ES-I3 (cell line): ENCODE data around the gene MC5R.
A peak's percentile ranks its signal among the peaks of the same experiment; 100 is the strongest.
"Not testable (repeated sequence)": the region's sequence is repeated elsewhere in the genome, so short reads cannot be mapped to it uniquely, and the experiment has no call there.

Experiments
- H3K36me3 ChIP-seq: 2 replicates; pipeline ENCODE4 v1.6.1; 2013; ENCODE audit warnings: mild to moderate bottlenecking, low read length, control low read depth, moderate library complexity; ENCODE audit not compliant: insufficient read depth
- H3K4me1 ChIP-seq: 2 replicates; pipeline ENCODE4 v1.6.1; 2013; ENCODE audit warnings: mild to moderate bottlenecking, control low read depth, low read length; ENCODE audit not compliant: insufficient read depth
- H3K9ac ChIP-seq: 2 replicates; pipeline ENCODE4 v1.6.1; 2013; ENCODE audit warnings: low read depth, mild to moderate bottlenecking, low read length, moderate library complexity
- H3K9me3 ChIP-seq: 2 replicates; pipeline ENCODE4 v1.6.1; 2013; ENCODE audit warnings: mild to moderate bottlenecking, low read length, moderate library complexity; ENCODE audit not compliant: control insufficient read depth, insufficient read depth

Gene MC5R

DNA sequence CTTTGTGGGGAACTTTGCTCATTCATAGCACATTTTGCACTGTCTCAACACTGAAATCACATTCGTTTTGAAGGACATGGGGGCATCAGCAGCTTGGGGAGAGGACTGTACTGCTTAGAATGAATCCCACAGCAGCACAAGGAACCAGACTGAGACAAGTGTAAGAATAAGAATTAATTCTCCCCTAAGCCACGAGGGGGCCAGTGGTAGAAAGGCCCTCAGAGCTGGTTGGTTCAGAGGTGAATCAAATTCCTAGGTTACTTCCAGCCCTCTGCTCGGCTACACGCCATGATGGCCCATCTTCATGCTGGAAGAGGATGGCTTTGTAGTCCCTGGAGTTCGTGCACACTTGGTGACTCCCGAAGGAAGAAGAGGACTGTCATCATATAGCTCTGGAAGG lies 12.0 kb upstream of the MC5R start:
- Histone ChIP-seq H3K9ac (no peak overlapping the region), H3K36me3 (no peaks in the 10 kb centered on the region), H3K9me3 (no peaks in the 10 kb centered on the region), H3K4me1 (peaks cover 35% of the 10 kb centered on the region)

DNA sequence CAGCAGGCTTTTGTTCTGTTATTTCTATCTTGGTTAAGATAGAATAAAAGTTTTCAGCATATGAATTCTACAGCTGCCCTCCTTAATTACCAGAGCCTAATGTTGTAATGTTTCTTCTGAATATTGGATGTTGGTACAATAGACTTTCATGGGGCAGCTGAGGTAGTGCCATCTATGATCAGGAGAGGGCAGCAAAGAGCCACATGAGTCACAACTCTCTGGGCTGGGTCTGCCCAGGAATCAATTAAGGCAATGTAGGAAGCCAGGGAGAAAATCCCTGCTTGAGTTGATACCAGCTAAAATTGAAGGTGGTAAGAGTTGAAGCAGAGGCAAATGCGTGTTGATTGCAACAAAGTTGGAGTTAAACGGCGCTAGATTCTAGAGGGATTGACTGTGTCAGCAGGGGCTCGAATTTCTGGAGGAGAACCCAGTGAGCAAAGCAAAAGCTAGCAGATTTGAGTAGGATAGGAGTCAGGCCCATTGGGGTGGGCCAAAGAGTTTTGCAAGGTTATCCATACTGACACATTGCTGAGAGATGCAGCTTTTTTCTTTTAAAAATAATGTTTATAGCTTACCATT lies 10.6 kb upstream of the MC5R start:
- Histone ChIP-seq H3K4me1 (peaks cover 32% of the 10 kb centered on the region), H3K9me3 (no peaks in the 10 kb centered on the region), H3K36me3 (no peaks in the 10 kb centered on the region), H3K9ac (no peak overlapping the region)

DNA sequence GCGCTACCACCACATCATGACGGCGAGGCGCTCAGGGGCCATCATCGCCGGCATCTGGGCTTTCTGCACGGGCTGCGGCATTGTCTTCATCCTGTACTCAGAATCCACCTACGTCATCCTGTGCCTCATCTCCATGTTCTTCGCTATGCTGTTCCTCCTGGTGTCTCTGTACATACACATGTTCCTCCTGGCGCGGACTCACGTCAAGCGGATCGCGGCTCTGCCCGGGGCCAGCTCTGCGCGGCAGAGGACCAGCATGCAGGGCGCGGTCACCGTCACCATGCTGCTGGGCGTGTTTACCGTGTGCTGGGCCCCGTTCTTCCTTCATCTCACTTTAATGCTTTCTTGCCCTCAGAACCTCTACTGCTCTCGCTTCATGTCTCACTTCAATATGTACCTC lies 2.3 kb downstream of the MC5R start:
- Histone ChIP-seq H3K36me3 (no peaks in the 10 kb centered on the region), H3K9me3 (no peaks in the 10 kb centered on the region), H3K4me1 (no peaks in the 10 kb centered on the region), H3K9ac (no peak overlapping the region)

- Histone ChIP-seq H3K36me3 (no peaks in the 10 kb centered on the region), H3K4me1 (no peaks in the 10 kb centered on the region), H3K9ac (no peak overlapping the region), H3K9me3 (no peaks in the 10 kb centered on the region)
These were observed 8.0 kb downstream of the MC5R start for GRCh38 chr18:13831864-13832508.

GRCh38 chr18:13834496-13835015 lies 10.6 kb downstream of the MC5R start:
- H3K36me3 ChIP-seq, result no peaks in the 10 kb centered on the region
- H3K4me1 ChIP-seq, result no peaks in the 10 kb centered on the region
- no peak overlapping the region for H3K9ac ChIP-seq
- no peaks in the 10 kb centered on the region for H3K9me3 ChIP-seq

- H3K4me1 ChIP-seq, result no peaks in the 10 kb centered on the region
- no peak overlapping the region for H3K9ac ChIP-seq
- H3K36me3 ChIP-seq, result no peaks in the 10 kb centered on the region
- no peaks in the 10 kb centered on the region for H3K9me3 ChIP-seq
These were observed 11.3 kb downstream of the MC5R start for GRCh38 chr18:13835202-13835601.

DNA sequence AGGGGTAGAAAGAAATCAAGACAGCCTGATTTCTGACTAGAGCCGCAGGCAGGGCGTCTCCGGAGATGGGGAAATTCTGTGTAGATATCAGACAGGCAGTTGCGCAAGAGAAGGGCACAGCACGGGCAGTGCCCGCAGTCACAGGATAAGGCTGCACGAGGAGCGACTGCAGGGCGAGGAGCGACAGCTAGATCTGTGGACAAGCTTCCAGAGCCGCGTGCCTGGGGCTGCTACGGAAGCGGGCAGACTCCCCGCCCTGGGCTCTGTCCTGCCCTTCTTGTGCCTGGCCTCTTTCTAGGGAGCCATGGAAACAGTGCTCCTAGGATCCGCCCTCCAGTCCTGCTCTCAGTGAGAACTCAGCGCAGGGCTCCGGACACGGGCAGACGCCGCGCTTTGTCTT lies 12.6 kb downstream of the MC5R start:
- no peak overlapping the region for H3K9ac ChIP-seq
- H3K36me3 ChIP-seq, result no peaks in the 10 kb centered on the region
- no peaks in the 10 kb centered on the region for H3K9me3 ChIP-seq
- no peaks in the 10 kb centered on the region for H3K4me1 ChIP-seq

DNA sequence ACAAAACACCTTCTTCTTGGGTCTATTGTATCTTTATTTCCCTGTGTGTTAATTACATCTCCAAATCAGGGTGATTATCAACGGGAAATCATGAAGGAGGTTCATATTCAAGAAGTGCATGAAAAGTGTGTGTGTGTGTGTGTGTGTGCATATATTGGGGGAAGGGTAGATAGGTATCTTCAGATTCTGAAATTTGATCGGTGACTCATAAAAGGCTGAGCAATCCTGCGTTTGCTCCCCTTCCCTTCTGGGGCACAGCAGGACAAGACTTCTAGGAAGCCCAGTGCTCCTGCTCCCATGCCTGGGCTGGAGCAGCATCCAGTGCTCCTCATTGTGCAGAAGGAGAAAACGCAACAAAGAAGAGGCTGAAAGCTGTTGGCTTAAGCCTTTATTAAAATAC lies 25.8 kb downstream of the MC5R start:
- Histone ChIP-seq H3K9me3 (no peaks in the 10 kb centered on the region), H3K9ac (no peak overlapping the region), H3K4me1 (no peaks in the 10 kb centered on the region), H3K36me3 (no peaks in the 10 kb centered on the region)

DNA sequence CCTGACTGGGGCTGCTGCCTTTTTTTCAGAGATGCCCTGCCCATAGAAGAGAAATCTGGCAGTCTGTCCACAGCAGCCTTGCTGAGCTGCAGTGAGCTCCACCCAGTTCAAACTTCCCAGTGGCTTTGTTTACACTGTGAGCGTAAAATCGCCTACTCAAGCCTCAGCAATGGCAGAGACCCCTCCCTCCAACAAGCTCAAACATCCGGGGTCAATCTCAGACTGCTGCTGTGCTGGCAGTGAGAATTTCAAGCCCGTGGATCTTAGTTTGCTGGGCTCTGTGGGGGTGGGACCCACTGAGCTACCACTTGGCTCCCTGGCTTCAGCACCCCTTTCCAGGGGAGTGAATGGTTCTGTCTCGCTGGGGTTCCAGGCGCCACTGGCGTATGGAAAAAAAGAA lies 38.9 kb downstream of the MC5R start:
- H3K9ac ChIP-seq, H3K4me1 ChIP-seq, H3K9me3 ChIP-seq, H3K36me3 ChIP-seq: not testable (repeated sequence)

- Histone ChIP-seq H3K36me3 (no peaks in the 10 kb centered on the region), H3K9ac (peak overlapping the region; percentile 66; the same call in 1 of the 2 replicates), H3K4me1 (no peaks in the 10 kb centered on the region), H3K9me3 (no peaks in the 10 kb centered on the region)
These were observed 44.7 kb downstream of the MC5R start for GRCh38 chr18:13868501-13869271.

- Histone ChIP-seq H3K9me3 (no peaks in the 10 kb centered on the region), H3K4me1 (no peaks in the 10 kb centered on the region; the same call in 1 of the 2 replicates), H3K9ac (no peak overlapping the region), H3K36me3 (no peaks in the 10 kb centered on the region)
These were observed 47.8 kb downstream of the MC5R start for GRCh38 chr18:13871701-13872100.

GRCh38 chr18:13872373-13872772 lies 48.4 kb downstream of the MC5R start:
- no peaks in the 10 kb centered on the region for H3K9me3 ChIP-seq
- peaks cover under 1% of the 10 kb centered on the region; the same call in 1 of the 2 replicates for H3K4me1 ChIP-seq
- no peak overlapping the region; the same call in 1 of the 2 replicates for H3K9ac ChIP-seq
- H3K36me3 ChIP-seq, result no peaks in the 10 kb centered on the region

DNA sequence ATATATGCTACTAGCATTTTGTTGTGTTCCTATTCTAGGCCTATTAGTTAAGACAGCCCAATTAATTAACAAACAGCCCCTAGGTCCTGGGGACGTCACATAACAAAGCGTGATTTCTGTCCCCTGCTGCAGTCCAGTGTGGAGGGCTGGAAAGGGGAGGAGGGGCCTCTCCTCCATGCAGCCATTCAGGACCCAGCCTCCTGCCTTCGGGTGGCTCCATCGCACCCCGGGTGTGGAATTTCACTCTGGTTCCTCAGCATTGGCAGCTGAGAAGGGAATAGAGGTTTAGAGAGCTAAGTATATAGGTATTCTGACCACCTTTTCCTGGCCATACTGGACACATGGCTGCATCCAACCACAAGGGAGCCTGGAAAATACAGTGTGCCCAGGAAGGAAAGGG lies 49.0 kb downstream of the MC5R start:
- Histone ChIP-seq H3K9me3 (no peaks in the 10 kb centered on the region), H3K4me1 (peaks cover 6% of the 10 kb centered on the region; the same call in 1 of the 2 replicates), H3K36me3 (no peaks in the 10 kb centered on the region), H3K9ac (no peak overlapping the region)

- Histone ChIP-seq H3K9me3 (no peaks in the 10 kb centered on the region), H3K36me3 (no peaks in the 10 kb centered on the region), H3K4me1 (peaks cover 21% of the 10 kb centered on the region), H3K9ac (no peak overlapping the region)
These were observed 50.6 kb downstream of the MC5R start for GRCh38 chr18:13874558-13874957.
